ENCODE data around the gene PARVG. TPM values are rescaled to one million over a fixed set of nuclear protein-coding genes. Genes with fewer than 3 reads are reported as not detected.

The PARVG gene
- total RNA-seq, 1 experiment from 2014 or later = 0.23 TPM

DNA sequence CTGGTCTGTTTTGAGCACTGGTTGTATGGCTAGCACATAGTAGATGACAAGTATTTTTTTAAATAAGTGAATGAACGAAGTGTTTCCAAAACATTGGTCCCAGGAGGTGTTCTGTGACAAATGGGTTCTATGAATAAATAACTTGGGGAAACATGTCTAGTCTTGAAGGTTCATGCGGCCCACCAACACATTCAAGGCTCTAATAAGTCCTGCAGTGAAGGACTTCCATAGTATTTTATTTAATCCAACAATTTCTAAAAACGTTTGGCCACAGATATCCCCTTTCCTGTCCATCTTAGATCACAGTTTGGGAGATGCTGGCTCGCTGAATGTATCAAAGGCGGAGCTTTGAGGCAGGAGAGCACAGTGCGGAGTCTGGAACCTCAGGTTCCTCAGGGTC lies 22.5 kb downstream of the PARVG start:
- H3K36me3 Mint-ChIP-seq (ENCODE audit: insufficient read depth, unreplicated experiment) = no peaks in the 10 kb centered on the region
- intact Hi-C loops (cut with micrococcal nuclease) = no loop called here
- no peak for DNase-seq (ENCODE audit: unreplicated experiment)
- BruUV-seq (replicated peaks) = no TSS peak
- H3K27ac Mint-ChIP-seq (ENCODE audit: low read depth, unreplicated experiment) = no peak overlapping the region
- H3K4me1 Mint-ChIP-seq (ENCODE audit: insufficient read depth, unreplicated experiment) = no peaks in the 10 kb centered on the region
- ChIA-PET CTCF (no interaction called here), POLR2A (interaction anchor here (1.2 kb wide), 1 partner anchor 22 kb away, joined by 3 read pairs; the partner anchor contains the start of gene PARVG)
- H3K27me3 Mint-ChIP-seq (ENCODE audit: insufficient read depth, unreplicated experiment) = peaks cover 68% of the 10 kb centered on the region
- TF ChIP-seq, protein P1, sequence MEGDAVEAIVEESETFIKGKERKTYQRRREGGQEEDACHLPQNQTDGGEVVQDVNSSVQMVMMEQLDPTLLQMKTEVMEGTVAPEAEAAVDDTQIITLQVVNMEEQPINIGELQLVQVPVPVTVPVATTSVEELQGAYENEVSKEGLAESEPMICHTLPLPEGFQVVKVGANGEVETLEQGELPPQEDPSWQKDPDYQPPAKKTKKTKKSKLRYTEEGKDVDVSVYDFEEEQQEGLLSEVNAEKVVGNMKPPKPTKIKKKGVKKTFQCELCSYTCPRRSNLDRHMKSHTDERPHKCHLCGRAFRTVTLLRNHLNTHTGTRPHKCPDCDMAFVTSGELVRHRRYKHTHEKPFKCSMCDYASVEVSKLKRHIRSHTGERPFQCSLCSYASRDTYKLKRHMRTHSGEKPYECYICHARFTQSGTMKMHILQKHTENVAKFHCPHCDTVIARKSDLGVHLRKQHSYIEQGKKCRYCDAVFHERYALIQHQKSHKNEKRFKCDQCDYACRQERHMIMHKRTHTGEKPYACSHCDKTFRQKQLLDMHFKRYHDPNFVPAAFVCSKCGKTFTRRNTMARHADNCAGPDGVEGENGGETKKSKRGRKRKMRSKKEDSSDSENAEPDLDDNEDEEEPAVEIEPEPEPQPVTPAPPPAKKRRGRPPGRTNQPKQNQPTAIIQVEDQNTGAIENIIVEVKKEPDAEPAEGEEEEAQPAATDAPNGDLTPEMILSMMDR (IDR thresholded peaks at IDR 0.05; ENCODE audit: unreplicated experiment) = no peak
- no peaks in the 10 kb centered on the region for H3K9me3 Mint-ChIP-seq (ENCODE audit: unreplicated experiment)
- H3K4me3 Mint-ChIP-seq (ENCODE audit: unreplicated experiment) = no peak overlapping the region

- intact Hi-C loops (cut with micrococcal nuclease) = no loop called here
- no TSS peak for BruUV-seq (replicated peaks)
- H3K9me3 Mint-ChIP-seq (ENCODE audit: unreplicated experiment) = peaks cover 12% of the 10 kb centered on the region
- no peak overlapping the region for H3K27ac Mint-ChIP-seq (ENCODE audit: low read depth, unreplicated experiment)
- peaks cover 68% of the 10 kb centered on the region for H3K27me3 Mint-ChIP-seq (ENCODE audit: insufficient read depth, unreplicated experiment)
- H3K36me3 Mint-ChIP-seq (ENCODE audit: insufficient read depth, unreplicated experiment) = no peaks in the 10 kb centered on the region
- H3K4me1 Mint-ChIP-seq (ENCODE audit: insufficient read depth, unreplicated experiment) = no peaks in the 10 kb centered on the region
- ChIA-PET POLR2A (no interaction called here), CTCF (interaction anchor here (0.7 kb wide), 1 partner anchor 420 kb away, joined by 3 read pairs; no protein-coding TSS in a partner anchor)
- TF ChIP-seq, protein P1 (IDR thresholded peaks at IDR 0.05; ENCODE audit: unreplicated experiment) = no peak
- DNase-seq (ENCODE audit: unreplicated experiment) = no peak
- H3K4me3 Mint-ChIP-seq (ENCODE audit: unreplicated experiment) = no peak overlapping the region
Measured at GRCh38 chr22:44204739-44205515, 24.2 kb downstream of the PARVG start.

GRCh38 chr22:44205516-44206329 lies 25.0 kb downstream of the PARVG start:
- DNase-seq (ENCODE audit: unreplicated experiment) = no peak
- ChIA-PET CTCF (no interaction called here), POLR2A (no interaction called here)
- H3K36me3 Mint-ChIP-seq (ENCODE audit: insufficient read depth, unreplicated experiment) = no peaks in the 10 kb centered on the region
- no peaks in the 10 kb centered on the region for H3K4me1 Mint-ChIP-seq (ENCODE audit: insufficient read depth, unreplicated experiment)
- no peak overlapping the region for H3K4me3 Mint-ChIP-seq (ENCODE audit: unreplicated experiment)
- TF ChIP-seq, protein P1 (IDR thresholded peaks at IDR 0.05; ENCODE audit: unreplicated experiment) = no peak
- H3K9me3 Mint-ChIP-seq (ENCODE audit: unreplicated experiment) = peaks cover 13% of the 10 kb centered on the region
- H3K27me3 Mint-ChIP-seq (ENCODE audit: insufficient read depth, unreplicated experiment) = peaks cover 64% of the 10 kb centered on the region
- BruUV-seq (replicated peaks) = no TSS peak
- H3K27ac Mint-ChIP-seq (ENCODE audit: low read depth, unreplicated experiment) = no peak overlapping the region
- intact Hi-C loops (cut with micrococcal nuclease) = no loop called here

DNA sequence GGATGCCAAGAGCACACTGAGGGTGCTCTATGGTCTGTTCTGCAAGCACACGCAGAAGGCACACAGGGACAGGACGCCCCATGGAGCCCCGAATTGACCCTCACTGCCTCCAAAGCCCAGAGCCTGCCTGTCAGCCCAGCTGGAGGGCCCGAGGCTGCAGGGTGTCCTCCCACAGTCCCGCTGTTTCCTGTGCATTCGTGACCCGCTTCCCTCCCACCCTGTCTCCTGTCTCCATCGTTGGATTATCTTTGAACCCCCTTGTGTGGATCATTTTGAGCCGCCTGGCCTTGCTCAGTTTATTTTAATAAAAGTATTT lies 25.6 kb downstream of the PARVG start:
- POLR2A ChIA-PET = no interaction called here
- Mint-ChIP-seq H3K9me3 (ENCODE audit: unreplicated experiment) (peaks cover 13% of the 10 kb centered on the region), H3K36me3 (ENCODE audit: insufficient read depth, unreplicated experiment) (no peaks in the 10 kb centered on the region), H3K4me3 (ENCODE audit: unreplicated experiment) (no peak overlapping the region), H3K4me1 (ENCODE audit: insufficient read depth, unreplicated experiment) (peaks cover 5% of the 10 kb centered on the region), H3K27ac (ENCODE audit: low read depth, unreplicated experiment) (no peak overlapping the region), H3K27me3 (ENCODE audit: insufficient read depth, unreplicated experiment) (peaks cover 58% of the 10 kb centered on the region)
- DNase-seq (ENCODE audit: unreplicated experiment) = no peak
- BruUV-seq (replicated peaks) = no TSS peak
- TF ChIP-seq, protein P1 (IDR thresholded peaks at IDR 0.05; ENCODE audit: unreplicated experiment) = no peak
- CTCF ChIA-PET = no interaction called here
- intact Hi-C loops (cut with micrococcal nuclease) = no loop called here

Data from MCF 10A (cell line).